ENCODE data around the gene CCDC60. TPM values are rescaled to one million over a fixed set of nuclear protein-coding genes. Genes with fewer than 3 reads are reported as not detected.

CCDC60 gene
- total and polyA plus RNA-seq, 2 of the 13 experiments (the other 11 are each of a cell fraction or from before 2014, with no cell fraction given) = not detected

- 0 out of 2 replicates have a peak, but pooled peaks have one; percentile 46 for TF ChIP-seq ZBTB44 (CRISPR knock-in tag; IDR thresholded peaks at IDR 0.05)
- TF ChIP-seq ZNF10 (CRISPR knock-in tag; IDR thresholded peaks at IDR 0.05; ENCODE audit: borderline replicate concordance, low read depth) = no peak
- TF ChIP-seq NR2F2 (IDR thresholded peaks at IDR 0.05; ENCODE audit: borderline replicate concordance, low read depth) = no peak
- TF ChIP-seq CCAR2 (optimal IDR thresholded peaks at IDR 0.05; ENCODE audit: low read depth, low read length) = no peak
- no peak for TF ChIP-seq ATM (IDR thresholded peaks at IDR 0.05; ENCODE audit: borderline replicate concordance)
- no peak for TF ChIP-seq RAD51 (IDR thresholded peaks at IDR 0.05; ENCODE audit: borderline replicate concordance)
- peak; percentile 92 for TF ChIP-seq EHMT2 (IDR thresholded peaks at IDR 0.05; ENCODE audit: borderline replicate concordance, low read depth, low read length)
- 0 out of 2 replicates have a peak, but pooled peaks have one; percentile 44 for TF ChIP-seq ZSCAN9 (CRISPR knock-in tag; IDR thresholded peaks at IDR 0.05; ENCODE audit: borderline replicate concordance)
- TF ChIP-seq ZNF331 (CRISPR knock-in tag; IDR thresholded peaks at IDR 0.05) = peak; percentile 53; the same call in 1 of the 2 replicates
- 0 out of 2 replicates have a peak, but pooled peaks have one; percentile 37 for TF ChIP-seq TFE3 (CRISPR knock-in tag; IDR thresholded peaks at IDR 0.05)
- no peak for TF ChIP-seq FOXP1 (IDR thresholded peaks at IDR 0.05)
- TF ChIP-seq FOXP1 (CRISPR knock-in tag; IDR thresholded peaks at IDR 0.05) = no peak
- TF ChIP-seq ZNF549 (CRISPR knock-in tag; IDR thresholded peaks at IDR 0.05) = no peak
- no peak for TF ChIP-seq ZNF574 (CRISPR knock-in tag; IDR thresholded peaks at IDR 0.05)
- 0 out of 2 replicates have a peak, but pooled peaks have one; percentile 34 for TF ChIP-seq MIXL1 (CRISPR knock-in tag; IDR thresholded peaks at IDR 0.05)
- TF ChIP-seq ZNF740 (CRISPR knock-in tag; IDR thresholded peaks at IDR 0.05) = no peak
- no peak for TF ChIP-seq KDM6A (CRISPR knock-in tag; IDR thresholded peaks at IDR 0.05; ENCODE audit: low read depth)
- no peak for TF ChIP-seq PAWR (CRISPR knock-in tag; IDR thresholded peaks at IDR 0.05; ENCODE audit: borderline replicate concordance)
- 0 out of 2 replicates have a peak, but pooled peaks have one; percentile 25 for TF ChIP-seq THRA (CRISPR knock-in tag; IDR thresholded peaks at IDR 0.05; ENCODE audit: borderline replicate concordance)
- 0 out of 2 replicates have a peak, but pooled peaks have one; percentile 17 for TF ChIP-seq SAP130 (CRISPR knock-in tag; IDR thresholded peaks at IDR 0.05; ENCODE audit: low read depth)
These were observed 178.4 kb downstream of the CCDC60 start (continued) for GRCh38 chr12:119512772-119513497.
